Measurements from ENCODE around the gene HSPB2.
"Not testable (repeated sequence)": the region's sequence is repeated elsewhere in the genome, so short reads cannot be mapped to it uniquely, and the experiment has no call there.

HSPB2 gene

GRCh38 chr11:111930472-111930871, 17.9 kb downstream of the HSPB2 start:
- no peak for TF ChIP-seq POLR2AphosphoS5 (IDR thresholded peaks at IDR 0.05; ENCODE audit: low read depth)
- TF ChIP-seq, protein P1, sequence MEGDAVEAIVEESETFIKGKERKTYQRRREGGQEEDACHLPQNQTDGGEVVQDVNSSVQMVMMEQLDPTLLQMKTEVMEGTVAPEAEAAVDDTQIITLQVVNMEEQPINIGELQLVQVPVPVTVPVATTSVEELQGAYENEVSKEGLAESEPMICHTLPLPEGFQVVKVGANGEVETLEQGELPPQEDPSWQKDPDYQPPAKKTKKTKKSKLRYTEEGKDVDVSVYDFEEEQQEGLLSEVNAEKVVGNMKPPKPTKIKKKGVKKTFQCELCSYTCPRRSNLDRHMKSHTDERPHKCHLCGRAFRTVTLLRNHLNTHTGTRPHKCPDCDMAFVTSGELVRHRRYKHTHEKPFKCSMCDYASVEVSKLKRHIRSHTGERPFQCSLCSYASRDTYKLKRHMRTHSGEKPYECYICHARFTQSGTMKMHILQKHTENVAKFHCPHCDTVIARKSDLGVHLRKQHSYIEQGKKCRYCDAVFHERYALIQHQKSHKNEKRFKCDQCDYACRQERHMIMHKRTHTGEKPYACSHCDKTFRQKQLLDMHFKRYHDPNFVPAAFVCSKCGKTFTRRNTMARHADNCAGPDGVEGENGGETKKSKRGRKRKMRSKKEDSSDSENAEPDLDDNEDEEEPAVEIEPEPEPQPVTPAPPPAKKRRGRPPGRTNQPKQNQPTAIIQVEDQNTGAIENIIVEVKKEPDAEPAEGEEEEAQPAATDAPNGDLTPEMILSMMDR (IDR thresholded peaks at IDR 0.05; ENCODE audit: insufficient read depth, low read length): no peak
- no peak for TF ChIP-seq GABPA (IDR thresholded peaks at IDR 0.05; ENCODE audit: low read depth)
- no peak for TF ChIP-seq REST (IDR thresholded peaks at IDR 0.05; ENCODE audit: insufficient replicate concordance, low read depth)
- TF ChIP-seq SPI1 (IDR thresholded peaks at IDR 0.05; ENCODE audit: borderline replicate concordance, low read depth): no peak
- Histone ChIP-seq H3K4me3 (replicated peaks; ENCODE audit: insufficient read depth, low read length) (no peak overlapping the region), H3K27me3 (ENCODE audit: insufficient read depth, poor library complexity, severe bottlenecking) (no peaks in the 10 kb centered on the region), H3K27ac (replicated peaks) (no peak overlapping the region)
- DNase-seq (ENCODE audit: low read depth in 1 of 2, low spot score in 1 of 2): no peak

- Histone ChIP-seq H3K27me3 (ENCODE audit: insufficient read depth, poor library complexity, severe bottlenecking) (no peaks in the 10 kb centered on the region), H3K27ac (replicated peaks) (no peak overlapping the region), H3K4me3 (replicated peaks; ENCODE audit: insufficient read depth, low read length) (no peak overlapping the region)
- DNase-seq (ENCODE audit: low read depth in 1 of 2, low spot score in 1 of 2): no peak
- TF ChIP-seq REST (IDR thresholded peaks at IDR 0.05; ENCODE audit: insufficient replicate concordance, low read depth): no peak
- TF ChIP-seq POLR2AphosphoS5 (IDR thresholded peaks at IDR 0.05; ENCODE audit: low read depth): no peak
Observed at GRCh38 chr11:111932611-111932950, 20.0 kb downstream of the HSPB2 start.

GRCh38 chr11:111933176-111933575, 20.6 kb downstream of the HSPB2 start:
- not testable (repeated sequence) for H3K27me3 ChIP-seq (ENCODE audit: insufficient read depth, poor library complexity, severe bottlenecking)

DNA sequence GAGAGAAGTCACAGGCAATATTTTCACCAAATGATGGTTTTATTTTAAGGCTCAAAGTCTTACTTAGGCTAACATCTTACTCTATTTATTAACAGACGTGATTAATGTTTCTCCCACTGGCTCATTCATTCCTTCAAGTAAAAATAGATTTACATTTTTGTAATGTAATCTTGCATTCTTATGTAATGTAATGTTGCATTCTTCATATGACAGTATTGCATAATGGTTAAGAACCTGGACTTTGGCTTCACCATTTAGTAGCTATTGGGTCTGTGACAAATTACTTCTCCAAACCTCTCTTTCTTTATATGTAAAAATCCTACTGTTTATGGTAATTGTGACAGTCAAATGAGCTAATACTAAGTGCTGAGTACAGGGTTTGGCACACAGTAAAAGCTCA, 21.3 kb downstream of the HSPB2 start:
- no peaks in the 10 kb centered on the region for H3K27me3 ChIP-seq (ENCODE audit: insufficient read depth, poor library complexity, severe bottlenecking)
- H3K27ac ChIP-seq (replicated peaks): no peak overlapping the region
- DNase-seq (ENCODE audit: low read depth in 1 of 2, low spot score in 1 of 2): no peak
- TF ChIP-seq, protein P1 (IDR thresholded peaks at IDR 0.05; ENCODE audit: insufficient read depth, low read length): no peak
- TF ChIP-seq POLR2AphosphoS5 (IDR thresholded peaks at IDR 0.05; ENCODE audit: low read depth) (no peak), SPI1 (IDR thresholded peaks at IDR 0.05; ENCODE audit: borderline replicate concordance, low read depth) (no peak), REST (IDR thresholded peaks at IDR 0.05; ENCODE audit: insufficient replicate concordance, low read depth) (no peak), GABPA (IDR thresholded peaks at IDR 0.05; ENCODE audit: low read depth) (no peak)
- no peak overlapping the region for H3K4me3 ChIP-seq (replicated peaks; ENCODE audit: insufficient read depth, low read length)

More at GRCh38 chr11:111933176-111933575, 20.6 kb downstream of the HSPB2 start:
- not testable (repeated sequence) for H3K27ac ChIP-seq (replicated peaks); DNase-seq (ENCODE audit: low read depth in 1 of 2, low spot score in 1 of 2); H3K4me3 ChIP-seq (replicated peaks; ENCODE audit: insufficient read depth, low read length)

Data from HL-60 (cell line).